HG03460 (cell line): ENCODE data around the gene SNX14.
A peak's percentile ranks its signal among the peaks of the same experiment; 100 is the strongest.

ENCODE experiments used
- ATAC-seq: cut with Tn5 transposase; IDR thresholded peaks from one replicate; pipeline ENCODE4 v1.9.1; 2021; ENCODE audit not compliant: unreplicated experiment

SNX14 gene

GRCh38 chr6:85506441-85507093, 87.1 kb downstream of the SNX14 start:
- ATAC-seq, result no peak

GRCh38 chr6:85498596-85499258, 94.9 kb downstream of the SNX14 start:
- no peak for ATAC-seq

GRCh38 chr6:85496856-85497255, 96.8 kb downstream of the SNX14 start:
- ATAC-seq, result no peak

- no peak for ATAC-seq
Measured at GRCh38 chr6:85496009-85496579, 97.6 kb downstream of the SNX14 start.

- ATAC-seq, result no peak
Measured at GRCh38 chr6:85494547-85495536, 98.8 kb downstream of the SNX14 start.

GRCh38 chr6:85493389-85493788, 100.3 kb downstream of the SNX14 start:
- no peak for ATAC-seq

GRCh38 chr6:85490516-85491248, 103.0 kb downstream of the SNX14 start:
- no peak for ATAC-seq

GRCh38 chr6:85484948-85485347, 108.7 kb downstream of the SNX14 start:
- no peak for ATAC-seq

GRCh38 chr6:85483846-85484245, 109.8 kb downstream of the SNX14 start:
- no peak for ATAC-seq

GRCh38 chr6:85482905-85483700, 110.6 kb downstream of the SNX14 start:
- ATAC-seq, result peak; percentile 95

GRCh38 chr6:85482206-85482904, 111.3 kb downstream of the SNX14 start:
- ATAC-seq, result no peak

GRCh38 chr6:85479208-85479607, 114.5 kb downstream of the SNX14 start:
- no peak for ATAC-seq

- no peak for ATAC-seq
Measured at GRCh38 chr6:85476532-85476931, 117.1 kb downstream of the SNX14 start.

- ATAC-seq, result no peak
Measured at GRCh38 chr6:85473748-85474147, 119.9 kb downstream of the SNX14 start.

- ATAC-seq, result no peak
Measured at GRCh38 chr6:85472744-85473143, 120.9 kb downstream of the SNX14 start.

- ATAC-seq, result no peak
Measured at GRCh38 chr6:85470023-85470410, 123.6 kb downstream of the SNX14 start.

GRCh38 chr6:85469276-85470022, 124.2 kb downstream of the SNX14 start:
- no peak for ATAC-seq

- ATAC-seq, result no peak
Measured at GRCh38 chr6:85468326-85468725, 125.3 kb downstream of the SNX14 start.
